IPS-18c (cell line): ENCODE data around the gene CRY2.

Experiments used
- H3K4me3 ChIP-seq: 2 replicates; pipeline ENCODE4 v1.7.0; 2013; ENCODE audit warnings: low read depth, mild to moderate bottlenecking, low read length, moderate library complexity; ENCODE audit not compliant: insufficient read depth
- H3K9me3 ChIP-seq: one replicate; pipeline ENCODE4 v1.6.1; 2013; ENCODE audit warnings: mild to moderate bottlenecking, low read length, moderate library complexity; ENCODE audit not compliant: control insufficient read depth, insufficient read depth

Gene CRY2

GRCh38 chr11:45858751-45859398 is 11.6 kb downstream of the CRY2 start:
- no peak overlapping the region for H3K4me3 ChIP-seq

GRCh38 chr11:45859661-45860140 is 12.4 kb downstream of the CRY2 start:
- H3K9me3 ChIP-seq, result no peaks in the 10 kb centered on the region
- no peak overlapping the region for H3K4me3 ChIP-seq

More at GRCh38 chr11:45858751-45859398, 11.6 kb downstream of the CRY2 start:
- H3K9me3 ChIP-seq, result no peaks in the 10 kb centered on the region

GRCh38 chr11:45860348-45860747 is 13.1 kb downstream of the CRY2 start:
- Histone ChIP-seq H3K4me3 (no peak overlapping the region), H3K9me3 (no peaks in the 10 kb centered on the region)

- no peak overlapping the region for H3K4me3 ChIP-seq
- H3K9me3 ChIP-seq, result no peaks in the 10 kb centered on the region
Measured at GRCh38 chr11:45860764-45861510, 13.7 kb downstream of the CRY2 start.

DNA sequence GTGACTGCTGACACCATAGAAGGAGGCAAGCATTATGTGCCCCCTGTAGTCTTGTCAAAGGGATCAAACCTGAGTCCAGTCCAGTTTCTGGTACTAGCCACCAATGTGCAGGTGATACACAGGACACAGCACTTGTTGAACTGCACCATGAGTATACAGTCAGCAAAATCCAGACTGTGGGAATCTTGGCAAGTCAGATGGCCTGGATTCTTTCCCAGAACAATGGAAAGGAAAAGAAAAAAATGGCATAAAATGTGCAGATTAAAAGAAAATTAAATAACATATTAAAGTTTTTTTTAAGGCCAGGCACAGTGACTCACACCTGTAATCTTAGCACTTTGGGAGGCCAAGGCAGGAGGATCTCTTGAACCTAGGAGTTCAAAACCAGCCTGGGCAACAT is 16.8 kb downstream of the CRY2 start:
- no peak overlapping the region for H3K4me3 ChIP-seq
- no peaks in the 10 kb centered on the region for H3K9me3 ChIP-seq

GRCh38 chr11:45869551-45869950 is 22.3 kb downstream of the CRY2 start:
- no peak overlapping the region for H3K4me3 ChIP-seq
- H3K9me3 ChIP-seq, result no peaks in the 10 kb centered on the region

DNA sequence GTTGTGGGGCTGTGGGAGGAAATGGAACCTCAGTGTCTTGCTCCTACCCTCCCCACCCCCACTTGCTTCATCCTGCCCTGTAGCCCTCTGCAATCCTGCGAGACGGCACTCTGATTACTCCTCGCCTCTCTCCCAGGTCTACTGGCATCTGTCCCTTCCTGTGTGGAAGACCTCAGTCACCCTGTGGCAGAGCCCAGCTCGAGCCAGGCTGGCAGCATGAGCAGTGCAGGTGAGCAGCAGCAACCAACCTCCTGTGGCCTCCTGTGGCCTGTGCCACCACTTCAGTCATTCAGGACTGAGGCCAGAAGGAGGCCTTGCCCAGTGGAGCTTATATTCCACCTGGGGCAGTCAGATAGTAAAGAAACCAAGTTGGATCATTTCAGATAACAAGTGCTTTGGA is 23.4 kb downstream of the CRY2 start:
- Histone ChIP-seq H3K9me3 (no peaks in the 10 kb centered on the region), H3K4me3 (no peak overlapping the region)

DNA sequence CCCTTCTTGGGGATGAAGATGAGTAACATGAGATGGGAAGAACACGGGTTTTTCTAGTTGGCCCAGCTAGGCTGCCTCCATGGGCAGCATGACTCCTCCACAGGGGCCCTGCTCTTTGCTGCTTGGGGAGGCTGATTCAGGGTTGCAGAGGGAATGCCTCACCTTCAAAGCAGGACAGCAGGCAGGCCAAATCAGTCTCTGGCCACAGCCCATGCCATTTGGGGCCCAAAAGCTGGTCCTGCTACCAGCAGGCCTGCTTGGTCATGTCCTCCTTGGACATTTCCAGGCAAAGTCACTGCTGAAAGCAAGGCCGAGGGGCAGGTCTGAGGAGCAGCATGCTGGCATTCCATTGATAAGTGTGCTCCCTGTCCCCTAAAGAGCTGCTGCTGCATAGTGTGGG is 24.4 kb downstream of the CRY2 start:
- H3K4me3 ChIP-seq, result no peak overlapping the region
- no peaks in the 10 kb centered on the region for H3K9me3 ChIP-seq

GRCh38 chr11:45872651-45873356 is 25.5 kb downstream of the CRY2 start:
- no peak overlapping the region for H3K4me3 ChIP-seq
- no peaks in the 10 kb centered on the region for H3K9me3 ChIP-seq

DNA sequence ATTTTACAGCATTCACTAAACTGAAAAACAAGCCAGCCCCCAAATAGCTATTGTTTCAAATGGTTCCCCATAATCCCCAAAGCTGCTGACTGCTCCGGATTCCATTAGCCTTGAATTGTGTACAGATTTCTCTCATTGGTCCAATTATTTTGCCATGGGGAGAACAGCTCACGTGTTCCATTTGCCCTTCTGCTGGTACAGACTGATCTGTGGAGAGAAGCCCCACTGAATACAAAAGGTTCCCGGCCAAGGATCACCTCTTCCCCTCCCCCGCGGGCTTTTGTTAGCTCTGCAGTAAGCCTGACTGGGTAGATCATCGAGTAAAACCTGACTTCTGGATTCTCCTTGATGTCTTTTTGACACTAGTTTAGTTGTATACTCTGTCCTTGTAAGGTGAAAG is 29.1 kb downstream of the CRY2 start:
- Histone ChIP-seq H3K4me3 (no peak overlapping the region), H3K9me3 (no peaks in the 10 kb centered on the region)

DNA sequence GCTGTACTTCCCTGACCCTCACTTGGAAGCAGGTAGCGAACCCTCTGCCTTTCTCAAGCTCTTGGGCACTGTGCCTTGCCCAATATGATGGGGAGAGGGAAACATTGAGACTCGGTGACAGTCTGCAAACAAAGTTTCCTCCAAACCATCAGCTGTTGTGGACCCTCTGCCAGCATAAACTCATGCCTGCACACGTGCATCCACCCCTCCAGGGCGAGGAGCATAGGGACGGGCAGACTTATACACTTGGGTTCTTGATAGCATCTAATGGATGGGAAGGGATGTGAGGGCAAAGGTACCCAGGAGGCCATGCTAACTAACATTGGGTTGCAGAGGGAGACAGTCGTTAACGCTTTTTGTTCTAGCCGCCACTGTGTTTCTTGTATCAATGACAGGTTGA is 29.9 kb downstream of the CRY2 start:
- Histone ChIP-seq H3K9me3 (no peaks in the 10 kb centered on the region), H3K4me3 (no peak overlapping the region)

DNA sequence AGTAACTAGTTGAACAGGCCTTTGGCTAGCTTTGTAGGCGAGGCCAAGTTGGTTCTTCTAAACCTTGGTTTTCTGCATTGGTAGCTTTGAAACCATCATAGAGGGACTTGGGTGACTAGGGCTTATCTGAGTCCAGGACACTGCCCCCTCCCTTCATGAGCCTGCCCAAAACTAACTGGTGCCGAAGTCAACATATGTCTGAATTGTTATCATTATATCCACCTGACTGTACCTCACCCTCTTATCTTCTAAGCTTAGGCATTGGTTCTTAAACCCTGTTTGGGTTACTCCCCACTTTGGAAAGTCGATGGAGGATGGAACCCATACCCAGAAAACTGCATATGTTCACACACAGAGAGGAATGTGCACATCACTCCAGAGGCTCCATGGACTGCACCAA is 30.6 kb downstream of the CRY2 start:
- no peak overlapping the region for H3K4me3 ChIP-seq
- H3K9me3 ChIP-seq, result no peaks in the 10 kb centered on the region

DNA sequence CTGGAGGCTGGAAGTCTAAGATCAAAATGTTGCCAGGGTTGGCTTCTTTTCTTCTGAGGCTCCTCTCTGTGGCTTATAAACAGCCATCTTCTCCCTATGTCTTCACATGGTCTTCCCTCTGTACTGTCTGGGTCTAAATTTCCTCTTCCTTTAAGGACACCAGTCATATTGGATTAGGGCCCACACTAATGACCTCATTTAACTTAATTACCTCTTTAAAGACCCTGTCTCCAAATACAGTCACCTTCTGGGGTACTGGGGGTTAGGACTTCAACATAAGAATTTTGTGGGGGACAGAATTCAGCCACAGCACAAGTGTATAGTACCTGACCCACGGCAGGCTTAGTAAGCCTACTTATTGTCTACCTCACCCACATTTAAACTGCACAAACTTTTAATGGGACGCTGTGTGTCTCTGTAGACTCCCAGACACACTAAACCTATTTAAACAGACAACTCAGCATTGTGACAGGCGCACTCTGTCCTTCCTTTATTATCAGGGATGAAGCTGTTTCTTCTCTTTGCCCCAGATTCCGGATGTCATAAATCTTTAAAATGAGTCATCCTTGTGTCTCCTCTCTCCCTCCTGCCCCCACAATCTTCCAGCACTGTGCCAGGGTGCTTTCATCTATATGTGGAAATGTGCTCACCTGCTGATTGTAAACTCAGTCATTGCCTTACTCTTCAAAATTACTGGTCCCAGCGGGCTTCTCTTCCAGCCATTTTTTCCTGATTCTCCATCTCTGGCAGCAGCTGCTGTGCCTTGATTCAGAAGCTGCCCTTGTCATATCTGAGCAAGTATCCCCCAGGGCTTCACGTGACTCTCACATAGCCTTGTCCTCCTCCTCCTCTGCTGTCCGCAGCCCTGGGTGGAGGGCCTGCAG is 32.8 kb downstream of the CRY2 start:
- Histone ChIP-seq H3K4me3 (no peak overlapping the region), H3K9me3 (no peaks in the 10 kb centered on the region)

GRCh38 chr11:45880772-45881570 is 33.7 kb downstream of the CRY2 start:
- Histone ChIP-seq H3K4me3 (no peak overlapping the region), H3K9me3 (no peaks in the 10 kb centered on the region)

DNA sequence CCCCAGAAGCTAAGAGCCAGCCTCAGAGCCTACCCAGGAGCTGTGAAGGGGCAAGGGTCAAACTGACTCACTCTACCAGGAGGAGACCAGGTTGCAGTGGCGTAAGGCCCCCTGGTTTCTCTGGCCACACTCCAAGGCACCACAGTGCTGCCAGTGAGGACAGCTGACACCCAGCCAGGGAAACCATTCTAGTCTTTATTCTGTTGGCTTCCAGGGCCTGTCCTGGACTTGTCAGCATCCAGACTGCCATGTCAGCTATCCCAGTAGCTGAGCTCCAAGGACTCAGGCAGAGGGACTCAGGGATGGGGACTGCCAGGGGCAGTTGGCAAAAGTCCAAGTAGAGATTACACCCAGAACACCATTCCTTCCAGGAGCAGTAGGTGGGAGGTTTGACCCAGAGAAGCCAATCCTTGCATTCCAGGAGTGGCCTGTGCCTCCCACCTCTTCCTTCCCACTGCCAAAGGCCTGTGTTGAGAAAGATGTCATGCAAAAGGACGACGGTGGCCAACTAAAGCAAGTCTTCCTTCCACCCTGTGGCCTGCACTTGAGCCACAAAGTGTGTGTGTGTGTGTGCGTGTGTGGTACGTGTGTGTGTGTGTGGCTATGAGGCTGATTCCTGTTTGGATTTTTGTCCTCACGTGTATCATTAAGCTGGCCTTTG is 34.6 kb downstream of the CRY2 start:
- Histone ChIP-seq H3K4me3 (no peak overlapping the region), H3K9me3 (no peaks in the 10 kb centered on the region)

DNA sequence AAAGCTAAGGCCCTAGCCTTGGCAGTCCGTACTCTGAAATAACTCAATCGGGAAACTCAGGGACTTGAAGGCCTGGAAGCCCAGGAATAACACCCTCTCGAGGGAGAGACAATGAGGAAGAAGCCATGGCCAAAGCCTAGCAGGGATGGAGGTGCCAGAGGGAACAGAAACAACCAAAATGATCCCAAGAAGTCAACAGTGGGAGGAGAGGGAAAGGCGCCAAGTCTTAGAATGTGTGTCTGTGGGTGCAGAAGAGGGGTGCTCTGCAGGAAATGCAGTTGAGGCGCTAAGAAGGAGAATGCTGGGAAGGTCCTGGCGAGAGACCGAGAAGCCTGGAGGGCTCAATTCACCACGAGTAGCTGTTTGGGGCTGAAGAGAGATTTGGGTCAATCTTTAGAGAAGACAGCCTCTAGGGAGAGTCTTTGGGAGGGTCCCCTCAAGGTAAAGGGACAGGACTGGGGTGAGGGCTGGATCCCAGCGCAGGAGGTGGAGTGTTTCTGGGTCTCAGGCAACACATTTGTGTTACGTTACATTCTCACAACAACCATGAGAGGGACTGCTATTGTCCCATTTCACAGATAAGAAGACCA is 37.4 kb downstream of the CRY2 start:
- H3K4me3 ChIP-seq, result peak overlapping the region; percentile 43; the same call in 1 of the 2 replicates

More for the DNA sequence above, 37.4 kb downstream of the CRY2 start:
- no peaks in the 10 kb centered on the region for H3K9me3 ChIP-seq
